Naive B cell (primary cell): Measurements from ENCODE around the gene GMDS. TPM values are rescaled to one million over a fixed set of nuclear protein-coding genes. Genes with fewer than 3 reads are reported as not detected.

Experiments
- ATAC-seq, 2 donors: fragments of 150-1000 bp; cut with Tn5 transposase; 2 replicates each; pipeline ENCODE4 v1.10.0; 2021; ENCODE audit warnings: low read depth in 2 of 2, mild to moderate bottlenecking in 2 of 2, moderate library complexity in 2 of 2
- DNase-seq: peaks from one replicate; pipeline ENCODE4 v3.0.0; 2022
- H3K27ac Mint-ChIP-seq, 6 donors: one replicate each; pipeline ENCODE4 v1.8.0; 2020 to 2022; ENCODE audit warnings: mild to moderate bottlenecking in 6 of 6, mixed read lengths in 6 of 6, moderate library complexity in 5 of 6, inconsistent platforms in 2 of 6
- H3K27me3 Mint-ChIP-seq, 3 donors: one replicate each; pipeline ENCODE4 v1.8.0; 2021 to 2022; ENCODE audit warnings: mixed read lengths in 3 of 3, mild to moderate bottlenecking in 1 of 3
- H3K36me3 Mint-ChIP-seq, 2 donors: one replicate each; pipeline ENCODE4 v1.8.0; 2020 to 2022; ENCODE audit warnings: mixed read lengths in 2 of 2, inconsistent platforms in 1 of 2, mild to moderate bottlenecking in 1 of 2
- H3K4me1 Mint-ChIP-seq, 3 donors: one replicate each; pipeline ENCODE4 v1.8.0; 2020 to 2022; ENCODE audit warnings: mixed read lengths in 3 of 3, inconsistent platforms in 1 of 3, mild to moderate bottlenecking in 1 of 3, moderate library complexity in 1 of 3
- H3K4me3 Mint-ChIP-seq, 8 donors: one replicate each; pipeline ENCODE4 v1.8.0; 2020 to 2022; ENCODE audit warnings: mild to moderate bottlenecking in 8 of 8, mixed read lengths in 8 of 8, moderate library complexity in 8 of 8, inconsistent platforms in 2 of 8
- H3K9me3 Mint-ChIP-seq, 7 donors: one replicate each; pipeline ENCODE4 v1.8.0; 2020 to 2022; ENCODE audit warnings: mixed read lengths in 7 of 7, mild to moderate bottlenecking in 5 of 7, inconsistent platforms in 2 of 7, moderate library complexity in 1 of 7
- polyA plus RNA-seq, 6 donors: library from polyadenylated mRNA; unstranded; fragments of 300-500 nt; fragmentation: Illumina TruSeq; gene quantifications; one replicate each; pipeline ENCODE4 v1.2.3, GENCODE V29; 2021; ENCODE audit warnings: low read depth in 6 of 6

The GMDS gene
- polyA plus RNA-seq, 6 donors from 2014 or later = 12.7 to 23.3 (median 14.7) TPM

GRCh38 chr6:1602049-1602713 is 643.2 kb downstream of the GMDS start:
- no peaks in the 10 kb centered on the region for H3K36me3 Mint-ChIP-seq
- H3K9me3 Mint-ChIP-seq = peaks cover 0 to under 1% (median 0%) of the 10 kb centered on the region in 7 donors
- ATAC-seq (no peak), DNase-seq (no peak)
- H3K4me3 Mint-ChIP-seq = no peak overlapping the region
- H3K27ac Mint-ChIP-seq = no peak overlapping the region
- H3K27me3 Mint-ChIP-seq = peaks cover 81 to 88% (median 87%) of the 10 kb centered on the region in 3 donors
- H3K4me1 Mint-ChIP-seq = peaks cover 18 to 26% (median 18%) of the 10 kb centered on the region in 3 donors

GRCh38 chr6:1601158-1602048 is 644.0 kb downstream of the GMDS start:
- H3K27ac Mint-ChIP-seq = peak overlapping the region in 1 of 6 donors; percentile 11
- ATAC-seq = no peak
- H3K4me1 Mint-ChIP-seq = peaks cover 11 to 18% (median 13%) of the 10 kb centered on the region in 3 donors
- peak overlapping the region in 1 of 8 donors; percentile 64 for H3K4me3 Mint-ChIP-seq
- no peaks in the 10 kb centered on the region for H3K9me3 Mint-ChIP-seq
- H3K36me3 Mint-ChIP-seq = no peaks in the 10 kb centered on the region
- no peak for DNase-seq
- H3K27me3 Mint-ChIP-seq = peaks cover 81 to 87% (median 87%) of the 10 kb centered on the region in 3 donors

GRCh38 chr6:1600764-1601157 is 644.6 kb downstream of the GMDS start:
- Mint-ChIP-seq H3K36me3 (no peaks in the 10 kb centered on the region), H3K4me3 (no peak overlapping the region), H3K27ac (no peak overlapping the region), H3K9me3 (no peaks in the 10 kb centered on the region), H3K4me1 (peaks cover 9 to 16% (median 11%) of the 10 kb centered on the region in 3 donors), H3K27me3 (peaks cover 79 to 87% (median 86%) of the 10 kb centered on the region in 3 donors)
- DNase-seq (no peak), ATAC-seq (no peak)

- DNase-seq (no peak), ATAC-seq (no peak)
- Mint-ChIP-seq H3K36me3 (no peaks in the 10 kb centered on the region), H3K4me3 (no peak overlapping the region), H3K27ac (no peak overlapping the region), H3K4me1 (peaks cover 5 to 11% (median 6%) of the 10 kb centered on the region in 3 donors), H3K9me3 (no peaks in the 10 kb centered on the region), H3K27me3 (peaks cover 73 to 84% (median 81%) of the 10 kb centered on the region in 3 donors)
Measured at GRCh38 chr6:1600063-1600763, 645.2 kb downstream of the GMDS start.

GRCh38 chr6:1599469-1599868 is 645.9 kb downstream of the GMDS start:
- Mint-ChIP-seq H3K36me3 (no peaks in the 10 kb centered on the region), H3K9me3 (no peaks in the 10 kb centered on the region), H3K4me1 (peaks cover 5 to 11% (median 6%) of the 10 kb centered on the region in 3 donors), H3K27ac (no peak overlapping the region), H3K4me3 (peak overlapping the region in 1 of 8 donors; percentile 47), H3K27me3 (peaks cover 73 to 89% (median 79%) of the 10 kb centered on the region in 3 donors)
- ATAC-seq (no peak), DNase-seq (no peak)

- Mint-ChIP-seq H3K9me3 (no peaks in the 10 kb centered on the region), H3K4me1 (peaks cover 5 to 11% (median 6%) of the 10 kb centered on the region in 3 donors), H3K27me3 (peaks cover 72 to 88% (median 81%) of the 10 kb centered on the region in 3 donors), H3K36me3 (no peaks in the 10 kb centered on the region), H3K4me3 (no peak overlapping the region), H3K27ac (no peak overlapping the region)
- ATAC-seq = no peak
- no peak for DNase-seq
Measured at GRCh38 chr6:1598886-1599285, 646.5 kb downstream of the GMDS start.

GRCh38 chr6:1598433-1598832 is 647.0 kb downstream of the GMDS start:
- H3K36me3 Mint-ChIP-seq = no peaks in the 10 kb centered on the region
- H3K9me3 Mint-ChIP-seq = no peaks in the 10 kb centered on the region
- H3K27me3 Mint-ChIP-seq = peaks cover 68 to 84% (median 81%) of the 10 kb centered on the region in 3 donors
- DNase-seq (no peak), ATAC-seq (no peak)
- peaks cover 5 to 11% (median 6%) of the 10 kb centered on the region in 3 donors for H3K4me1 Mint-ChIP-seq
- H3K4me3 Mint-ChIP-seq = no peak overlapping the region
- H3K27ac Mint-ChIP-seq = no peak overlapping the region

- H3K9me3 Mint-ChIP-seq = no peaks in the 10 kb centered on the region
- peaks cover 5 to 11% (median 6%) of the 10 kb centered on the region in 3 donors for H3K4me1 Mint-ChIP-seq
- no peaks in the 10 kb centered on the region for H3K36me3 Mint-ChIP-seq
- H3K27ac Mint-ChIP-seq = no peak overlapping the region
- H3K27me3 Mint-ChIP-seq = peaks cover 65 to 84% (median 81%) of the 10 kb centered on the region in 3 donors
- no peak overlapping the region for H3K4me3 Mint-ChIP-seq
- ATAC-seq (no peak), DNase-seq (no peak)
Measured at GRCh38 chr6:1597924-1598323, 647.5 kb downstream of the GMDS start.

- DNase-seq = no peak
- Mint-ChIP-seq H3K9me3 (no peaks in the 10 kb centered on the region), H3K27me3 (peaks cover 62 to 84% (median 81%) of the 10 kb centered on the region in 3 donors), H3K27ac (no peak overlapping the region), H3K36me3 (no peaks in the 10 kb centered on the region), H3K4me3 (no peak overlapping the region), H3K4me1 (peaks cover 5 to 11% (median 6%) of the 10 kb centered on the region in 3 donors)
- ATAC-seq = no peak
Measured at GRCh38 chr6:1597121-1597744, 648.2 kb downstream of the GMDS start.

- no peaks in the 10 kb centered on the region for H3K36me3 Mint-ChIP-seq
- peak; percentile 65 to 70 for ATAC-seq
- no peak overlapping the region for H3K27ac Mint-ChIP-seq
- H3K4me3 Mint-ChIP-seq = no peak overlapping the region
- peaks cover 5 to 8% (median 5%) of the 10 kb centered on the region in 3 donors for H3K4me1 Mint-ChIP-seq
- no peaks in the 10 kb centered on the region for H3K9me3 Mint-ChIP-seq
- peak; percentile 57 for DNase-seq
- peaks cover 63 to 81% (median 77%) of the 10 kb centered on the region in 3 donors for H3K27me3 Mint-ChIP-seq
Measured at GRCh38 chr6:1596088-1596852, 649.1 kb downstream of the GMDS start.

GRCh38 chr6:1595271-1596087 is 649.9 kb downstream of the GMDS start:
- Mint-ChIP-seq H3K36me3 (no peaks in the 10 kb centered on the region), H3K27ac (no peak overlapping the region), H3K4me1 (peaks cover 3 to 5% (median 5%) of the 10 kb centered on the region in 3 donors), H3K27me3 (peaks cover 56 to 77% (median 69%) of the 10 kb centered on the region in 3 donors), H3K9me3 (no peaks in the 10 kb centered on the region), H3K4me3 (no peak overlapping the region)
- no peak for ATAC-seq
- DNase-seq = no peak
